Measurements from ENCODE around the gene ARFGEF2. TPM values are rescaled to one million over a fixed set of nuclear protein-coding genes. Genes with fewer than 3 reads are reported as not detected.

ARFGEF2 gene
- total and polyA plus RNA-seq, 2 of the 8 experiments (the other 6 are each of a cell fraction or from before 2014, with no cell fraction given) = 8.1 to 21.8 TPM

DNA sequence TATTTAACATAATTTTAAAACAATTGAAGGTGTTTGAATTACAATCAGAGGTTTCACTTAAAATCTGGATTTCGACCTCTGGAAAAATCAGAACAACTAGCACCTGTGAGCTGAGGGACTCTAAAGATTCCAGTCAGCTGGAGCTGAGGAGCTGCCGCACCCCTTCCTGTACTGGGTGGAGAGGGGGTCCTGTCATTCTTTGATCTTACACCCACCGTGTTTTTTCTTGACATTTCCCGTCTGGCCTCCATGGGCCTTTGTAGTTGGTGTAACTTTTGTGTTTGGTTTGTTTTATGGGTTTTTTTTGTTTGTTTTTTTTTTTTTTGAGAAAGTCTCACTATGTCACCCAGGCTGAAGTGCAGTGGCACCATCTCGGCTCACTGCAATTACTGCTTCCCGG, 17.2 kb downstream of the ARFGEF2 start (continued):
- TF ChIP-seq ASH2L (IDR thresholded peaks at IDR 0.05; ENCODE audit: low read length) = no peak
- TF ChIP-seq CHD2 (IDR thresholded peaks at IDR 0.05; ENCODE audit: low read length) = no peak
- TF ChIP-seq RNF2 (IDR thresholded peaks at IDR 0.05; ENCODE audit: borderline replicate concordance, low read depth, low read length, missing control alignments, poor library complexity, severe bottlenecking) = no peak
- TF ChIP-seq RFX5 (IDR thresholded peaks at IDR 0.05; ENCODE audit: borderline replicate concordance, low read depth, low read length) = no peak
- TF ChIP-seq, protein P1, sequence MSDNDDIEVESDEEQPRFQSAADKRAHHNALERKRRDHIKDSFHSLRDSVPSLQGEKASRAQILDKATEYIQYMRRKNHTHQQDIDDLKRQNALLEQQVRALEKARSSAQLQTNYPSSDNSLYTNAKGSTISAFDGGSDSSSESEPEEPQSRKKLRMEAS (IDR thresholded peaks at IDR 0.05) = no peak

Measured in H1 (cell line).